ENCODE data around the gene CDK18. TPM values are rescaled to one million over a fixed set of nuclear protein-coding genes. Genes with fewer than 3 reads are reported as not detected.
A peak's percentile ranks its signal among the peaks of the same experiment; 100 is the strongest.

The CDK18 gene
- polyA plus RNA-seq, 6 donors from 2014 or later: 0.40 to 1.4 (median 0.50) TPM; not detected in 2

- H3K4me1 Mint-ChIP-seq: peaks cover 0 to 10% (median 5%) of the 10 kb centered on the region in 3 donors
- H3K9me3 Mint-ChIP-seq: no peaks in the 10 kb centered on the region
- H3K27me3 Mint-ChIP-seq: peaks cover 0 to under 1% (median 0%) of the 10 kb centered on the region in 3 donors
- no peak overlapping the region for H3K4me3 Mint-ChIP-seq
- H3K36me3 Mint-ChIP-seq: no peaks in the 10 kb centered on the region
- ATAC-seq (ENCODE audit: low read depth in 2 of 2) (no peak), DNase-seq (no peak)
- H3K27ac Mint-ChIP-seq: peak overlapping the region in 1 of 6 donors; percentile 91
These were observed 10.0 kb downstream of the CDK18 start for GRCh38 chr1:205514211-205515142.

GRCh38 chr1:205515781-205516253, 11.3 kb downstream of the CDK18 start:
- H3K4me3 Mint-ChIP-seq: no peak overlapping the region
- DNase-seq (no peak), ATAC-seq (ENCODE audit: low read depth in 2 of 2) (no peak)
- H3K4me1 Mint-ChIP-seq: peaks cover 0 to 10% (median 5%) of the 10 kb centered on the region in 3 donors
- peaks cover 0 to 7% (median 0%) of the 10 kb centered on the region in 3 donors for H3K27me3 Mint-ChIP-seq
- H3K36me3 Mint-ChIP-seq: no peaks in the 10 kb centered on the region
- no peaks in the 10 kb centered on the region for H3K9me3 Mint-ChIP-seq
- no peak overlapping the region for H3K27ac Mint-ChIP-seq

GRCh38 chr1:205516362-205516761, 11.9 kb downstream of the CDK18 start:
- peaks cover 0 to 7% (median 0%) of the 10 kb centered on the region in 3 donors for H3K27me3 Mint-ChIP-seq
- DNase-seq (no peak), ATAC-seq (ENCODE audit: low read depth in 2 of 2) (no peak)
- peak overlapping the region in 1 of 6 donors; percentile 57 for H3K27ac Mint-ChIP-seq
- H3K4me3 Mint-ChIP-seq: peak overlapping the region in 1 of 8 donors; percentile 10
- no peaks in the 10 kb centered on the region for H3K9me3 Mint-ChIP-seq
- no peaks in the 10 kb centered on the region for H3K36me3 Mint-ChIP-seq
- H3K4me1 Mint-ChIP-seq: peaks cover 0 to 10% (median 5%) of the 10 kb centered on the region in 3 donors

- no peak for ATAC-seq (ENCODE audit: low read depth in 2 of 2)
- Mint-ChIP-seq H3K4me3 (peak overlapping the region in 1 of 8 donors; percentile 47), H3K4me1 (peaks cover 0 to 10% (median 5%) of the 10 kb centered on the region in 3 donors), H3K9me3 (no peaks in the 10 kb centered on the region), H3K27ac (peak overlapping the region in 1 of 6 donors; percentile 60), H3K36me3 (no peaks in the 10 kb centered on the region), H3K27me3 (peaks cover 0 to 7% (median 0%) of the 10 kb centered on the region in 3 donors)
- DNase-seq: no peak
These were observed 12.8 kb downstream of the CDK18 start for GRCh38 chr1:205517288-205517687.

- ATAC-seq (ENCODE audit: low read depth in 2 of 2): no peak
- peaks cover 0 to 7% (median 0%) of the 10 kb centered on the region in 3 donors for H3K27me3 Mint-ChIP-seq
- no peak overlapping the region for H3K4me3 Mint-ChIP-seq
- H3K36me3 Mint-ChIP-seq: no peaks in the 10 kb centered on the region
- DNase-seq: no peak
- peak overlapping the region in 1 of 6 donors; percentile 5 for H3K27ac Mint-ChIP-seq
- peaks cover 0 to 10% (median 5%) of the 10 kb centered on the region in 3 donors for H3K4me1 Mint-ChIP-seq
- no peaks in the 10 kb centered on the region for H3K9me3 Mint-ChIP-seq
These were observed 13.3 kb downstream of the CDK18 start for GRCh38 chr1:205517763-205518162.

- Mint-ChIP-seq H3K4me1 (peaks cover 0 to 10% (median 5%) of the 10 kb centered on the region in 3 donors), H3K36me3 (no peaks in the 10 kb centered on the region), H3K27me3 (peaks cover 0 to 7% (median 0%) of the 10 kb centered on the region in 3 donors), H3K27ac (peak overlapping the region in 1 of 6 donors; percentile 61), H3K9me3 (no peaks in the 10 kb centered on the region), H3K4me3 (no peak overlapping the region)
- ATAC-seq (ENCODE audit: low read depth in 2 of 2) (no peak), DNase-seq (no peak)
These were observed 14.4 kb downstream of the CDK18 start for GRCh38 chr1:205518661-205519540.

GRCh38 chr1:205519541-205520131, 15.2 kb downstream of the CDK18 start:
- Mint-ChIP-seq H3K27me3 (peaks cover 0 to 7% (median 0%) of the 10 kb centered on the region in 3 donors), H3K9me3 (no peaks in the 10 kb centered on the region), H3K27ac (peak overlapping the region in 1 of 6 donors; percentile 81), H3K4me1 (peaks cover 0 to 9% (median 3%) of the 10 kb centered on the region in 3 donors), H3K4me3 (no peak overlapping the region), H3K36me3 (no peaks in the 10 kb centered on the region)
- DNase-seq (no peak), ATAC-seq (ENCODE audit: low read depth in 2 of 2) (no peak)

- ATAC-seq (ENCODE audit: low read depth in 2 of 2): no peak
- Mint-ChIP-seq H3K36me3 (no peaks in the 10 kb centered on the region), H3K27ac (no peak overlapping the region), H3K9me3 (no peaks in the 10 kb centered on the region), H3K4me1 (peaks cover 0 to 6% (median 0%) of the 10 kb centered on the region in 3 donors), H3K27me3 (peaks cover 0 to 7% (median 0%) of the 10 kb centered on the region in 3 donors), H3K4me3 (no peak overlapping the region)
- no peak for DNase-seq
These were observed 16.2 kb downstream of the CDK18 start for GRCh38 chr1:205520709-205521108.

- ATAC-seq (ENCODE audit: low read depth in 2 of 2) (no peak), DNase-seq (no peak)
- Mint-ChIP-seq H3K36me3 (no peaks in the 10 kb centered on the region), H3K27ac (peak overlapping the region in 1 of 6 donors; percentile 61), H3K9me3 (no peaks in the 10 kb centered on the region), H3K27me3 (peaks cover 0 to 7% (median 0%) of the 10 kb centered on the region in 3 donors), H3K4me3 (no peak overlapping the region), H3K4me1 (peaks cover 0 to 6% (median 0%) of the 10 kb centered on the region in 3 donors)
These were observed 17.2 kb downstream of the CDK18 start for GRCh38 chr1:205521686-205522085.

- Mint-ChIP-seq H3K4me1 (peaks cover 0 to 4% (median 0%) of the 10 kb centered on the region in 3 donors), H3K4me3 (no peak overlapping the region), H3K27ac (no peak overlapping the region), H3K27me3 (peaks cover 0 to 7% (median 0%) of the 10 kb centered on the region in 3 donors), H3K9me3 (no peaks in the 10 kb centered on the region), H3K36me3 (no peaks in the 10 kb centered on the region)
- ATAC-seq (ENCODE audit: low read depth in 2 of 2): no peak
- no peak for DNase-seq
These were observed 18.2 kb downstream of the CDK18 start for GRCh38 chr1:205522692-205523091.

- Mint-ChIP-seq H3K36me3 (no peaks in the 10 kb centered on the region), H3K9me3 (no peaks in the 10 kb centered on the region), H3K27me3 (peaks cover 0 to 7% (median 0%) of the 10 kb centered on the region in 3 donors), H3K4me1 (peaks cover 0 to 4% (median 0%) of the 10 kb centered on the region in 3 donors), H3K4me3 (no peak overlapping the region), H3K27ac (no peak overlapping the region)
- DNase-seq (no peak), ATAC-seq (ENCODE audit: low read depth in 2 of 2) (no peak)
These were observed 18.9 kb downstream of the CDK18 start for GRCh38 chr1:205523261-205523890.
